Nephron (organoid): ENCODE data around the gene PBX1.

Source experiments
- H3K27ac Mint-ChIP-seq, 3 experiments: 2 replicates each; pipeline ENCODE4 v1.8.0; 2020; ENCODE audit warnings: mixed read lengths in 3 of 3, mild to moderate bottlenecking in 2 of 3, moderate library complexity in 1 of 3
- H3K27me3 Mint-ChIP-seq: 2 replicates; pipeline ENCODE4 v1.8.0; 2021; ENCODE audit warnings: low read depth, mild to moderate bottlenecking, moderate library complexity, mixed read lengths
- H3K36me3 Mint-ChIP-seq: 2 replicates; pipeline ENCODE4 v1.8.0; 2020; ENCODE audit warnings: low read depth, mixed read lengths
- H3K4me1 Mint-ChIP-seq: 2 replicates; pipeline ENCODE4 v1.8.0; 2020; ENCODE audit warnings: mixed read lengths
- H3K4me3 Mint-ChIP-seq, 3 experiments: 2 replicates each; pipeline ENCODE4 v1.8.0; 2020; ENCODE audit warnings: mild to moderate bottlenecking in 3 of 3, mixed read lengths in 3 of 3, moderate library complexity in 2 of 3
- H3K9me3 Mint-ChIP-seq: 2 replicates; pipeline ENCODE4 v1.8.0; 2020; ENCODE audit warnings: mixed read lengths
- CTCF ChIP-seq, 3 experiments: fragments of 200-600 bp; sonication (generic); IDR thresholded peaks; one replicate each; pipeline ENCODE4 v1.5.0; 2021; ENCODE audit warnings: antibody characterized with exemption in 3 of 3; ENCODE audit not compliant: unreplicated experiment in 3 of 3

Gene PBX1

GRCh38 chr1:164596172-164596571 lies 37.2 kb downstream of the PBX1 start:
- peaks cover 72% of the 10 kb centered on the region for H3K4me1 Mint-ChIP-seq
- H3K27me3 Mint-ChIP-seq: no peaks in the 10 kb centered on the region
- no peak overlapping the region for H3K4me3 Mint-ChIP-seq
- H3K36me3 Mint-ChIP-seq: peaks cover 43% of the 10 kb centered on the region
- no peaks in the 10 kb centered on the region for H3K9me3 Mint-ChIP-seq
- TF ChIP-seq CTCF (IDR thresholded peaks at IDR 0.05; ENCODE audit: unreplicated experiment in 3 of 3): no peak
- peak overlapping the region; percentile 59 to 74 (median 67) for H3K27ac Mint-ChIP-seq

- Mint-ChIP-seq H3K9me3 (no peaks in the 10 kb centered on the region), H3K27ac (peak overlapping the region; percentile 78 to 85 (median 82)), H3K27me3 (no peaks in the 10 kb centered on the region), H3K36me3 (peaks cover 56% of the 10 kb centered on the region), H3K4me3 (no peak overlapping the region), H3K4me1 (peaks cover 71% of the 10 kb centered on the region)
- no peak for TF ChIP-seq CTCF (IDR thresholded peaks at IDR 0.05; ENCODE audit: unreplicated experiment in 3 of 3)
These were observed 39.7 kb downstream of the PBX1 start for GRCh38 chr1:164598719-164599118.

- H3K36me3 Mint-ChIP-seq: peaks cover 55% of the 10 kb centered on the region
- H3K27ac Mint-ChIP-seq: peak overlapping the region; percentile 78 to 85 (median 82)
- H3K4me3 Mint-ChIP-seq: no peak overlapping the region
- no peak for TF ChIP-seq CTCF (IDR thresholded peaks at IDR 0.05; ENCODE audit: unreplicated experiment in 3 of 3)
- peaks cover 69% of the 10 kb centered on the region for H3K4me1 Mint-ChIP-seq
- H3K9me3 Mint-ChIP-seq: no peaks in the 10 kb centered on the region
- H3K27me3 Mint-ChIP-seq: no peaks in the 10 kb centered on the region
These were observed 40.3 kb downstream of the PBX1 start for GRCh38 chr1:164599272-164599671.

GRCh38 chr1:164601399-164602100 lies 42.6 kb downstream of the PBX1 start:
- TF ChIP-seq CTCF (IDR thresholded peaks at IDR 0.05; ENCODE audit: unreplicated experiment in 3 of 3): no peak
- H3K36me3 Mint-ChIP-seq: peaks cover 57% of the 10 kb centered on the region

GRCh38 chr1:164602101-164602422 lies 43.1 kb downstream of the PBX1 start:
- H3K36me3 Mint-ChIP-seq: peaks cover 60% of the 10 kb centered on the region
- H3K27me3 Mint-ChIP-seq: no peaks in the 10 kb centered on the region
- peaks cover 75% of the 10 kb centered on the region for H3K4me1 Mint-ChIP-seq
- H3K4me3 Mint-ChIP-seq: peak overlapping the region; percentile 6 to 64 (median 15)
- peak overlapping the region; percentile 93 to 96 (median 95) for H3K27ac Mint-ChIP-seq
- no peaks in the 10 kb centered on the region for H3K9me3 Mint-ChIP-seq
- no peak for TF ChIP-seq CTCF (IDR thresholded peaks at IDR 0.05; ENCODE audit: unreplicated experiment in 3 of 3)

More at GRCh38 chr1:164601399-164602100, 42.6 kb downstream of the PBX1 start:
- Mint-ChIP-seq H3K27me3 (no peaks in the 10 kb centered on the region), H3K9me3 (no peaks in the 10 kb centered on the region), H3K4me1 (peaks cover 70% of the 10 kb centered on the region), H3K4me3 (peak overlapping the region in 1 of 3 experiments; percentile 15), H3K27ac (peak overlapping the region; percentile 93 to 96 (median 95))
